Cardiac fibroblast (primary cell): ENCODE data around the gene NPC1.
"Not testable (repeated sequence)": the region's sequence is repeated elsewhere in the genome, so short reads cannot be mapped to it uniquely, and the experiment has no call there.

Experiments used
- DNase-seq, 2 donors: peaks; one replicate each; pipeline versions ENCODE4 v3.0.0 to v3.0.0-alpha.2; 2010; ENCODE audit warnings: low read depth in 2 of 2
- H3K4me3 ChIP-seq, 2 donors: replicated peaks in 1 of 2; 1 replicate in 1 of 2; 2 replicates in 1 of 2; pipeline ENCODE4 v1.5.1; 2011; ENCODE audit warnings: low read depth in 2 of 2, low read length in 2 of 2, mild to moderate bottlenecking in 2 of 2, moderate library complexity in 1 of 2
- TF ChIP-seq, protein P1 (sequence below): IDR thresholded peaks from one replicate; pipeline ENCODE4 v1.5.1; 2011; ENCODE audit warnings: low read depth, mild to moderate bottlenecking, low read length, inconsistent platforms

The NPC1 gene

DNA sequence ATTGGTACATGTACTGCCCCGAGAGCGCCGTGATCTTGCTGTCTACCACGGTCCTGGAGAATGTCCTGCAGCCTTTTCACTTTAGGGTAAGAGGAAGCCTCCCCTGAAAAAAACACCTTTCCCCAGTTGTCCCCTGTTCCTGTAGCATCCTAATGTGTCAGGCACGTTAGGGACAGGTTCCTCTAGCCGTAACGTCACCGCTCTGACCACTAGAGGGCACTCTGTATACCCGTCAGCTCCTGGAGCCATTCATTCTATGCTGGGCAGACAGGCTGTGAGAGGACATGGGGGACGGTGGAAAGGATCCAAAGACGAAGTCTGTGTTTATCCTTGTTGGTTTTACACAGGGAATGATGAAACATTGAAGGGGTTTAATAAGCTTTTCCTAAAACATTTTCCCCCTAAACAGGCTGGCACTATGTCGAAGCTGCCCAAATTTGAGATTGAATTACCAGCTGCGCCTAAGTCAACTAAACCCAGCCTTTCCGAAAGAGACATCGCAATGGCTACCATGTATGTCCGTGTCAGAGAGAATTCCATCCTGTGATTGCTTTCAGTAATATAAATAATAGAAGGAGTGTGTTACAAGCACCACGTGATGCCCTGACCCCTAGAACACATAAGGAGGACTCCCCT is 70.3 kb downstream of the NPC1 start:
- peak; percentile 82 to 85 for DNase-seq
- TF ChIP-seq, protein P1, sequence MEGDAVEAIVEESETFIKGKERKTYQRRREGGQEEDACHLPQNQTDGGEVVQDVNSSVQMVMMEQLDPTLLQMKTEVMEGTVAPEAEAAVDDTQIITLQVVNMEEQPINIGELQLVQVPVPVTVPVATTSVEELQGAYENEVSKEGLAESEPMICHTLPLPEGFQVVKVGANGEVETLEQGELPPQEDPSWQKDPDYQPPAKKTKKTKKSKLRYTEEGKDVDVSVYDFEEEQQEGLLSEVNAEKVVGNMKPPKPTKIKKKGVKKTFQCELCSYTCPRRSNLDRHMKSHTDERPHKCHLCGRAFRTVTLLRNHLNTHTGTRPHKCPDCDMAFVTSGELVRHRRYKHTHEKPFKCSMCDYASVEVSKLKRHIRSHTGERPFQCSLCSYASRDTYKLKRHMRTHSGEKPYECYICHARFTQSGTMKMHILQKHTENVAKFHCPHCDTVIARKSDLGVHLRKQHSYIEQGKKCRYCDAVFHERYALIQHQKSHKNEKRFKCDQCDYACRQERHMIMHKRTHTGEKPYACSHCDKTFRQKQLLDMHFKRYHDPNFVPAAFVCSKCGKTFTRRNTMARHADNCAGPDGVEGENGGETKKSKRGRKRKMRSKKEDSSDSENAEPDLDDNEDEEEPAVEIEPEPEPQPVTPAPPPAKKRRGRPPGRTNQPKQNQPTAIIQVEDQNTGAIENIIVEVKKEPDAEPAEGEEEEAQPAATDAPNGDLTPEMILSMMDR = peak; percentile 92
- no peak overlapping the region for H3K4me3 ChIP-seq

DNA sequence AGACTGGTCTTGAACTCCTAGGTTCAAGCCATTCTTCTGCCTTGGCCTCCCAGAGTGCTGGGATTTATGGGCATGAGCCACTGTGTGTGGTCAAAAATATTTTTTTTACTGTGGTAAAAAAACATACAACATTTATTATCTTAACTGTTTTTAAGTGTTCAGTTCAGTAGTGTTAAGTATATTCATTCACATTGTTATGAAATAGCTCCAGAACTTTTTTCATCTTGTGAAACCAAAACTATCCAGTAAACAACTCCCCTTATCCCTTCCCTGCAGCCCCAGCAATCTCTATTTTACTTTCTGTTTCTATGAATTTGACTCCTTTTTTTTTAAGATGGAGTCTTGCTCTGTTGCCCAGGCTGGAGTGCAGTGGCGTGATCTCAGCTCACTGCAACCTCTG is 73.7 kb downstream of the NPC1 start:
- no peak overlapping the region for H3K4me3 ChIP-seq
- peak in 1 of 2 donors; percentile 41 for DNase-seq
- TF ChIP-seq, protein P1 = no peak

DNA sequence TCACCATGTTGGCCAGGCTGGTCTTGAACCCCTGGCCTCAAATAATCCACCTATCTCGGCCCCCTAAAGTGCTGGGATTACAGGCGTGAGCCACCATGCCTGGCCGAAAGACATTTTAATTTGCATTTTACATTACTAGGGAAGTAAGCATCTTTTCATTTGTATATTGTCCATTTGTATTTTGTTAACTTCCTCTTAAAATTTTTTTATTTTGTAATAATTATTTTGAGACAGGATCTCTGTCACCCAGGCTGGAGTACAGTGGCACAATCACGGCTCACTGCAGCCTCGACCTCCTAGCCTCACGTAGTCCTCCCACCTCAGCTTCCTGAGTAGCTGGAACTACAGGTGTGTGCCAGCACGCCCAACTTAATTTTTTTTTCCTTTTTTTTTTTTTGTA is 74.1 kb downstream of the NPC1 start:
- DNase-seq = not testable (repeated sequence)

DNA sequence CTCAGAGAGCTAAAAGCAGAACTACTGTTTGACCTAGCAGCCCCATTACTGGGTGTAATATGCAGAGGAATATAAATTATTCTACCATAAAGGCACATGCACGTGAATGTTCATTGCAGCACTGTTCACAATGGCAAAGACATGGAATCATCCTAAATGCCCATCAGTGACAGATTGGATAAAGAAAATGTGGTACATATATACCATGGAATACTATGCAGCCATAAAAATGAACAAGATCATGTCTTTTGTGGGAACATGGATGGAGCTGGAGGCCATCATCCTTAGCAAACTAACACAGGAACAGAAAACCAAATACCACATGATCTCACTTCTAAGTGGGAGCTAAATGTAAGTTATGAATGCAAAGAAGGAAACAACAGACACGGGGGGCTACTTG is 75.4 kb downstream of the NPC1 start:
- not testable (repeated sequence) for H3K4me3 ChIP-seq, DNase-seq

More for the DNA sequence above, 74.1 kb downstream of the NPC1 start:
- H3K4me3 ChIP-seq = not testable (repeated sequence)

DNA sequence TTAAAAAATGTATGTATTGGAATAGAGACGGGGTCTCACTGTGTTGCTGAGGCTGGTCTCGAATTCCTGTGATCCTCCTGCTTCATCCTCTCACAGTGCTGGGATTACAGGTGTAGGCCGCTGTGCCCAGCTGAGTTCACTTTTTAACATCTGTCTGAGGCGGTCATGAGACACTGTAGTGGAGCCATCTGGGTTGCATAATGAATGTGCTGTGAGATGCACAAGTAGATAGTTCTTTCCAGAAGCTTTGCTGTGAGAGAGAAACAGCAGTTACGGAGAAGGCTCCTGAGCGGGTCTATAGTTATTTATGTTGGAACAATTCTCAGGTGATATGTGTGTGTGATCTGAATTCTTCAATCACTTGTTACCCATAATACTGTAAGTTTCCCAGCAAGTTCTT is 79.9 kb downstream of the NPC1 start:
- no peak for DNase-seq
- TF ChIP-seq, protein P1 = no peak
- H3K4me3 ChIP-seq = no peak overlapping the region

DNA sequence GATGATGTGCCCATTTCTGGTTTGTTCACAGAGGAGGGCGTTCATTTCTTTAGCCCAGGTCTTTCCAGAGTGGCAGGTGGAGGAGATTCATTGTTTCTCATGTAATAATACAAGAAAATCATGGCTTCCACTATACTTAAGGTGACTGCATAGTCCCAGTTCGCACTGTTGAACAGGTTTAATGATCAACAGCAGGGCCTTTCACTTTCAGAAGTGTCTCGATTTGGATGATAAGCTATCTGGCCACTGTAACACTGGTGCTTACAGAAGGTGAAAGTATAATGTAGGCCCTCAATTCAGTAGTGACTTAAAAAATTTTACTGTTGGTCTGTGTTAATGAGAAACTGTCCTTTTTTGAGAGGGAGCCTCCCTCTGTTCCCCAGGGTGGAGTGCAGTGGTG is 81.6 kb downstream of the NPC1 start:
- TF ChIP-seq, protein P1 = no peak
- no peak overlapping the region for H3K4me3 ChIP-seq
- DNase-seq = no peak

DNA sequence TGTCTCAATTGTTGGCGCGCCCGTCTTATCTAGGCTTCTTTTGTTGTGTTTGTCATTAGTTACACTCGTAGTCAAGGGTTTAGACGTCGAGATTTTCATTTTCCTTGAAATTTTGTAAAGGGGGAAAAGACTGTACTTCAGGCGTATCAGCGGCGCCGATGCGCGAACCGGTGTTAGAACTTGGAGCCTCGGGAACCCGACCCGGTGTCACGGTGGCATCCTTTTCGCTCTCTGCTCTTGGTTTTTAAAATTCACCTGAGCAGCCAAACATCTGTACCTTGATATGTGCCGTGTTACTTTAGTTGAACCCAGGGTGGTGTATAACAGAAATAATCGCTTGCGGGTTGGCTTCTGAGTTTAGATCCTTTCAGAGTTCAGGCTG is 82.4 kb downstream of the NPC1 start:
- peak overlapping the region; percentile 78 to 91 for H3K4me3 ChIP-seq
- peak in 1 of 2 donors; percentile 21 for DNase-seq
- TF ChIP-seq, protein P1 = no peak
